Suprapubic skin (tissue), 4 donors: ENCODE data around the gene TECPR1. TPM values are rescaled to one million over a fixed set of nuclear protein-coding genes. Genes with fewer than 3 reads are reported as not detected.

Experiments used
- DNase-seq, 2 donors: peaks; one replicate each; pipeline ENCODE4 v3.0.0-alpha.2; 2019; ENCODE audit warnings: low spot score in 2 of 2
- H3K27ac ChIP-seq: fragments of 200-600 bp; sonication (generic); one replicate; pipeline ENCODE4 v1.5.1; 2019
- H3K27me3 ChIP-seq: fragments of 200-600 bp; sonication (generic); one replicate; pipeline ENCODE4 v1.5.1; 2019
- H3K36me3 ChIP-seq: fragments of 200-600 bp; sonication (generic); one replicate; pipeline ENCODE4 v1.5.1; 2019
- H3K4me1 ChIP-seq: fragments of 200-600 bp; sonication (generic); one replicate; pipeline ENCODE4 v1.5.1; 2019
- H3K4me3 ChIP-seq: fragments of 200-600 bp; sonication (generic); one replicate; pipeline ENCODE4 v1.5.1; 2019; ENCODE audit warnings: mild to moderate bottlenecking
- H3K9me3 ChIP-seq: fragments of 200-600 bp; sonication (generic); one replicate; pipeline ENCODE4 v1.5.1; 2019
- EP300 ChIP-seq: sonication (generic); formaldehyde crosslinking; IDR thresholded peaks from one replicate; pipeline ENCODE4 v1.6.1; 2017; ENCODE audit warnings: antibody characterized with exemption
- POLR2A ChIP-seq, 2 donors: fragments of 450-650 bp; IDR thresholded peaks; one replicate each; pipeline ENCODE4 v1.6.1; 2017; ENCODE audit warnings: antibody characterized with exemption in 2 of 2, mild to moderate bottlenecking in 2 of 2, moderate library complexity in 2 of 2
- POLR2AphosphoS5 ChIP-seq, 3 donors: sonication (generic); formaldehyde crosslinking; IDR thresholded peaks; one replicate each; pipeline ENCODE4 v1.6.1; 2017; ENCODE audit warnings: antibody characterized with exemption in 3 of 3
- WGBS: methylation state at CpG from one replicate; pipeline ENCODE4 v1.1.5; 2018; 5-methylcytosine and 5-hydroxymethylcytosine counted together
- total RNA-seq, 4 donors: library from RNA; depleted of rRNA; stranded (reverse); fragments of >200 nt; gene quantifications; one replicate each; pipeline ENCODE4 v1.1.0, GENCODE V29; 2016
- TF ChIP-seq, protein P1 (sequence below), 2 donors: fragments of 200-600 bp in 1 of 2; fragments of 450-650 bp in 1 of 2; sonication (generic) in 1 of 2; IDR thresholded peaks; one replicate each; pipeline ENCODE4 v1.5.1; 2016 to 2019; ENCODE audit warnings: antibody characterized with exemption in 2 of 2, mild to moderate bottlenecking in 1 of 2, moderate library complexity in 1 of 2

Gene TECPR1
- total RNA-seq, 4 donors from 2014 or later: 15.3 to 20.9 (median 16.5) TPM

- Histone ChIP-seq H3K9me3 (no peaks in the 10 kb centered on the region), H3K36me3 (peaks cover 14% of the 10 kb centered on the region), H3K27me3 (no peaks in the 10 kb centered on the region), H3K4me3 (no peak overlapping the region), H3K4me1 (peaks cover 6% of the 10 kb centered on the region), H3K27ac (peak overlapping the region; percentile 72)
- DNase-seq: no peak
- WGBS: 60% methylated on average over 16 of the region's 16 CpGs
- TF ChIP-seq POLR2A (IDR thresholded peaks at IDR 0.05) (no peak), EP300 (no peak)
- TF ChIP-seq, protein P1, sequence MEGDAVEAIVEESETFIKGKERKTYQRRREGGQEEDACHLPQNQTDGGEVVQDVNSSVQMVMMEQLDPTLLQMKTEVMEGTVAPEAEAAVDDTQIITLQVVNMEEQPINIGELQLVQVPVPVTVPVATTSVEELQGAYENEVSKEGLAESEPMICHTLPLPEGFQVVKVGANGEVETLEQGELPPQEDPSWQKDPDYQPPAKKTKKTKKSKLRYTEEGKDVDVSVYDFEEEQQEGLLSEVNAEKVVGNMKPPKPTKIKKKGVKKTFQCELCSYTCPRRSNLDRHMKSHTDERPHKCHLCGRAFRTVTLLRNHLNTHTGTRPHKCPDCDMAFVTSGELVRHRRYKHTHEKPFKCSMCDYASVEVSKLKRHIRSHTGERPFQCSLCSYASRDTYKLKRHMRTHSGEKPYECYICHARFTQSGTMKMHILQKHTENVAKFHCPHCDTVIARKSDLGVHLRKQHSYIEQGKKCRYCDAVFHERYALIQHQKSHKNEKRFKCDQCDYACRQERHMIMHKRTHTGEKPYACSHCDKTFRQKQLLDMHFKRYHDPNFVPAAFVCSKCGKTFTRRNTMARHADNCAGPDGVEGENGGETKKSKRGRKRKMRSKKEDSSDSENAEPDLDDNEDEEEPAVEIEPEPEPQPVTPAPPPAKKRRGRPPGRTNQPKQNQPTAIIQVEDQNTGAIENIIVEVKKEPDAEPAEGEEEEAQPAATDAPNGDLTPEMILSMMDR (IDR thresholded peaks at IDR 0.05): no peak
Measured at GRCh38 chr7:98178321-98178720, 73.7 kb downstream of the TECPR1 start.

DNA sequence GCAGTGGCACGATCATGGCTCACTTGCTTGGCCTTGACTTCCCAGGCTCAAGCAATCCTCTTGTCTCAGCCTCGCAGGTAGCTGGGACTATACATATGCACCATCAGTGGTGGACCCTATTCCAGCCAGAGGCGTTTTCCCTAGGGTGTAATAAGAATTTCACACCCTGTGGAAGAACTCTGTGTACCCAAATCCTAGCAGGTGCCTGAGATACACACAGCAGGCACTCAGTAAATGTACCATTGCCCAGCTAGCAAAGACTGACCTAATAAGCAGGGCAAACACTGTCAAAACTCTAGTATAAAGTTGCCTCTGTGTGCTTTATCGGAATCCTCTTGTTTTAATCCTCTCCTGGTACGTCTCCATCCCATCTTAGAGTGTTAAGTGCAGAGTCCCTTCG, 74.5 kb downstream of the TECPR1 start:
- Histone ChIP-seq H3K4me1 (peaks cover 6% of the 10 kb centered on the region), H3K27me3 (no peaks in the 10 kb centered on the region), H3K27ac (peak overlapping the region; percentile 66), H3K36me3 (peaks cover 14% of the 10 kb centered on the region), H3K4me3 (no peak overlapping the region), H3K9me3 (no peaks in the 10 kb centered on the region)
- no peak for DNase-seq
- TF ChIP-seq POLR2AphosphoS5 (IDR thresholded peaks at IDR 0.05): no peak
- TF ChIP-seq, protein P1 (IDR thresholded peaks at IDR 0.05): no peak
- TF ChIP-seq EP300: no peak
- no peak for TF ChIP-seq POLR2A (IDR thresholded peaks at IDR 0.05)
- 90% methylated on average over 6 of the region's 6 CpGs for WGBS

DNA sequence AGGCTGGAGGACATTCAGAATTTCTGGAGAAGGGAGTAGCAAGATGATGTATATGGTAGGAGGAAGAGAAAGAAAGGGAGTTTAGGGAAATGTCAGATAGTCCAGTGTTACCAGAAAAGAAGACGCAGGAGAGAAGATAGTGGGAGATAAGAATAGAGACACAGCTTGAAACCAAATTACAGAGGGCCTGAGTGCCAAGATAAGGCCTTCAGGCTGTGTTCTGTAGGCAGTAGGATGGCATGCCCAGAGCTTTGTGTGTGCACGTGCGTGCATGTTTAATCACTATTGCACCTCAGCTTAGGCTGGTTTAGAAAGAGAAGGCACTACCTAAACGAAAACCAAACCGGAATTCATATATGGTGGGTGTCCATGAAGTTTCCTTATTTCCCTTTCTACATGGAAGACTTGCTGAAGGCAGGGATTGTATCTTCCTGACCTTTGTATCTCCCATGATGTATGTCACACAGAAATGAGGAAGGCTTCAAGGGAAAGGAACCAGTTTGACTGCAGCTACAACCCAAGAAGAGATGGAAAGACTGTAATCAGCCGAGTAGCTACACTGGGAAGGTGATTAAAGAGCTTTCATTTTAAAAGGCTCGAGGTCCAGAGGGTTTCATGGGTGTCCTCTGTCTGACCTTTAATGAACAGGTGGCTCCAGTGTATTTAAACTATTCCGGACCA, 76.6 kb downstream of the TECPR1 start:
- Histone ChIP-seq H3K9me3 (no peaks in the 10 kb centered on the region), H3K4me3 (no peak overlapping the region), H3K36me3 (peaks cover 27% of the 10 kb centered on the region), H3K4me1 (peaks cover 6% of the 10 kb centered on the region), H3K27me3 (no peaks in the 10 kb centered on the region), H3K27ac (no peak overlapping the region)
- TF ChIP-seq, protein P1 (IDR thresholded peaks at IDR 0.05): no peak
- TF ChIP-seq POLR2A (IDR thresholded peaks at IDR 0.05): no peak
- TF ChIP-seq EP300: no peak
- no peak for TF ChIP-seq POLR2AphosphoS5 (IDR thresholded peaks at IDR 0.05)
- WGBS: 72% methylated on average over 8 of the region's 8 CpGs
- DNase-seq: no peak

DNA sequence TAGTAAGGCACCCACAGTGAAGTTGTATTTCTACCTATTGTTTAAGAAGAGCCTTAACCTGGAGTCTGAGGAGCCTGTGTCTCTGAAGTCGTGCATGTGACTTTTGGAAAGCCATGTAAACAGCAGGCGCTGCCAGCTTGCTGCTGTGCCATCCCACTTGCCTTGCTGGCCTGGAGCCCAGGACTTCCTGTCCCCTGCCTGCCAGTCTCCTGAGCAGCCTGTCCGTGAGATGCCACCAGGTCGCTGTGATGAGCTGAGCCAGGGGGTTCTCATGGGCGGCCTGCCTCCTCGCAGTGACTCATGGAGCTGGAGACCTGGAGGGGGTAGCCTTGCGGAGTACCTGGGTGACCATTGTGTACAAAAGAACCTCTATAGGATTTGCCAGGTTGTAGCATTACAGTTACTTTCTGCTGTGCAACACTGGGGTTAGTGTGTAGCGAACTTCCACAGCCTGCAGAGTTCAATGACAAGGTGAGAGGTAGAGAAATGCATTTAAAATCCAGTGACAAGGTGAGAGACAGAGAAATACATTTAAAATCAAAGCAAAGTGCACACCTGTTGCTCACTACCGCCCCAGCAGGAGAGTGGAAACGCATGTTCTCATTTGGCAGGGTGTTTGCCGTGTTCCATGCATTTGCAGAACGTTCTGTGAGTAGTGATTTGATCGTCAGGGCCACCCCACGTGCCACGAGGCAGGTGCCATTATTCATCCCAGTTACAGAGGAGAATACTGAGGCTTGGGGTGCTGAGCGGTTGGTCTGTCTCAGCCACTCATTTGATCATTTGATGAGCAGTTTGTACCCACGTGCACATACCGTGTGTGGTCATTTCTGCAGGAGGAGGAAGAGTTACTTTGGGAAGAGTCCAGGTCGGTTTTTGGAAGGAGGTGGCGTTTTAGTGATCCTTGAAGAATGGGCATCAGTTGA, 77.4 kb downstream of the TECPR1 start:
- 76% methylated on average over 20 of the region's 20 CpGs for WGBS
- Histone ChIP-seq H3K4me3 (no peak overlapping the region), H3K36me3 (peaks cover 27% of the 10 kb centered on the region), H3K9me3 (no peaks in the 10 kb centered on the region), H3K4me1 (peaks cover 6% of the 10 kb centered on the region), H3K27ac (no peak overlapping the region), H3K27me3 (no peaks in the 10 kb centered on the region)
- TF ChIP-seq EP300 (no peak), POLR2A (IDR thresholded peaks at IDR 0.05) (no peak), POLR2AphosphoS5 (IDR thresholded peaks at IDR 0.05) (no peak)
- TF ChIP-seq, protein P1 (IDR thresholded peaks at IDR 0.05): no peak
- no peak for DNase-seq

GRCh38 chr7:98171449-98171848, 80.6 kb downstream of the TECPR1 start:
- H3K4me3 ChIP-seq: no peak overlapping the region
- H3K27ac ChIP-seq: no peak overlapping the region
- DNase-seq: peak in 1 of 2 donors; percentile 43
- peaks cover 24% of the 10 kb centered on the region for H3K36me3 ChIP-seq
- H3K9me3 ChIP-seq: no peaks in the 10 kb centered on the region
- no peaks in the 10 kb centered on the region for H3K27me3 ChIP-seq
- H3K4me1 ChIP-seq: peaks cover 6% of the 10 kb centered on the region
- TF ChIP-seq, protein P1 (IDR thresholded peaks at IDR 0.05): no peak
- TF ChIP-seq POLR2AphosphoS5 (IDR thresholded peaks at IDR 0.05) (no peak), EP300 (no peak), POLR2A (IDR thresholded peaks at IDR 0.05) (no peak)
- WGBS: 93% methylated on average over 24 of the region's 24 CpGs
